Keratinocyte (primary cell): Measurements from ENCODE around the gene LTV1. TPM values are rescaled to one million over a fixed set of nuclear protein-coding genes. Genes with fewer than 3 reads are reported as not detected.

ENCODE experiments used
- DNase-seq: peaks from one replicate; pipeline ENCODE4 v3.0.0-alpha.2; 2011; ENCODE audit warnings: low read depth, missing footprints, low spot score
- FAIRE-seq: peaks from 2 replicates; lab custom pipeline; 2011; peaks lifted over from hg19 to GRCh38; lab: Jason Lieb, UNC
- H2AFZ ChIP-seq: 2 replicates; pipeline ENCODE4 v1.6.0; 2012; ENCODE audit warnings: low read length, control low read depth, inconsistent platforms; ENCODE audit not compliant: control insufficient read depth
- H3K27ac ChIP-seq: 2 replicates; pipeline ENCODE4 v1.5.1; 2011; ENCODE audit warnings: low read length; ENCODE audit not compliant: control insufficient read depth, insufficient read depth
- H3K27me3 ChIP-seq: 3 replicates; pipeline ENCODE4 v1.6.0; 2011; ENCODE audit warnings: low read length; ENCODE audit not compliant: control insufficient read depth, insufficient read depth; ENCODE audit errors: extremely low read depth
- H3K36me3 ChIP-seq, 2 experiments: 2 replicates in 1 of 2; 3 replicates in 1 of 2; pipeline ENCODE4 v1.5.1; 2011; ENCODE audit warnings: low read length in 2 of 2, mild to moderate bottlenecking in 1 of 2; ENCODE audit not compliant: control insufficient read depth in 2 of 2, insufficient read depth in 2 of 2; ENCODE audit errors: extremely low read depth in 1 of 2
- H3K4me1 ChIP-seq: 3 replicates; pipeline ENCODE4 v1.5.1; 2011; ENCODE audit warnings: low read length; ENCODE audit not compliant: control insufficient read depth, insufficient read depth; ENCODE audit errors: extremely low read depth
- H3K4me2 ChIP-seq: 3 replicates; pipeline ENCODE4 v1.6.0; 2011; ENCODE audit warnings: low read depth, low read length; ENCODE audit not compliant: control insufficient read depth, insufficient read depth; ENCODE audit errors: extremely low read depth
- H3K4me3 ChIP-seq, 3 experiments: fragments of 200-600 bp in 1 of 3; sonication (generic) in 1 of 3; 2 replicates in 2 of 3; 3 replicates in 1 of 3; pipeline ENCODE4 v1.5.1; 2011 to 2016; ENCODE audit warnings: low read length in 3 of 3, mild to moderate bottlenecking in 3 of 3, control low read depth in 2 of 3, inconsistent platforms in 1 of 3, low read depth in 1 of 3, mixed read lengths in 1 of 3, mixed run types in 1 of 3, moderate library complexity in 1 of 3; ENCODE audit not compliant: control insufficient read depth in 2 of 3, insufficient read depth in 2 of 3; ENCODE audit errors: extremely low read depth in 1 of 3
- H3K79me2 ChIP-seq: 2 replicates; pipeline ENCODE4 v1.6.0; 2012; ENCODE audit warnings: low read length; ENCODE audit not compliant: control insufficient read depth, insufficient read depth
- H3K9ac ChIP-seq: 3 replicates; pipeline ENCODE4 v1.6.0; 2011; ENCODE audit warnings: low read length; ENCODE audit not compliant: control insufficient read depth, insufficient read depth; ENCODE audit errors: extremely low read depth
- H3K9me1 ChIP-seq: 3 replicates; pipeline ENCODE4 v1.6.0; 2011; ENCODE audit warnings: low read length; ENCODE audit not compliant: control insufficient read depth, insufficient read depth; ENCODE audit errors: extremely low read depth
- H3K9me3 ChIP-seq: 2 replicates; pipeline ENCODE4 v1.5.1; 2012; ENCODE audit warnings: low read depth, low read length; ENCODE audit not compliant: control insufficient read depth
- H4K20me1 ChIP-seq: 3 replicates; pipeline ENCODE4 v1.6.0; 2011; ENCODE audit warnings: low read length; ENCODE audit not compliant: control insufficient read depth, insufficient read depth; ENCODE audit errors: extremely low read depth
- EZH2 ChIP-seq: IDR thresholded peaks from one replicate; pipeline ENCODE4 v1.6.1; 2012; ENCODE audit warnings: inconsistent platforms, mild to moderate bottlenecking, low read length, moderate library complexity
- dilution Hi-C: fragments of 300-500 bp; cut with MboI; formaldehyde crosslinking; loops from one replicate; pipeline ENCODE4 v1.7.0; 2020; ENCODE audit warnings: low sequenced_read_pairs; ENCODE audit not compliant: extremely low pct_ligation_motif_present
- polyA plus RNA-seq, 5 experiments: library from polyadenylated mRNA; depleted of rRNA in 3 of 5; stranded (reverse) in 3 of 5; stranded (forward) in 1 of 5; unstranded in 1 of 5; fragments of >200 nt; gene quantifications; 1 replicate in 1 of 5; 2 replicates in 3 of 5; 3 replicates in 1 of 5; pipeline versions ENCODE4 v1.2.1 to v1.2.3, GENCODE V29; 2011 to 2012; ENCODE audit warnings: missing spikeins in 2 of 5, low read depth in 1 of 5, low replicate concordance in 1 of 5
- TF ChIP-seq, protein P1 (sequence below), 3 experiments: IDR thresholded peaks in 1 of 3; conservative IDR thresholded peaks in 1 of 3; optimal IDR thresholded peaks in 1 of 3; 2 replicates in 2 of 3; 3 replicates in 1 of 3; pipeline versions ENCODE3 to v1.5.1; 2011; ENCODE audit warnings: low read length in 3 of 3, mild to moderate bottlenecking in 3 of 3, moderate library complexity in 2 of 3, control low read depth in 1 of 3, inconsistent platforms in 1 of 3; ENCODE audit not compliant: insufficient read depth in 2 of 3; ENCODE audit errors: extremely low read depth in 1 of 3

The LTV1 gene
- polyA plus RNA-seq, 1 donor (not counting 4 experiments of a cell fraction or from before 2014, with no cell fraction given) = 35.2 TPM

DNA sequence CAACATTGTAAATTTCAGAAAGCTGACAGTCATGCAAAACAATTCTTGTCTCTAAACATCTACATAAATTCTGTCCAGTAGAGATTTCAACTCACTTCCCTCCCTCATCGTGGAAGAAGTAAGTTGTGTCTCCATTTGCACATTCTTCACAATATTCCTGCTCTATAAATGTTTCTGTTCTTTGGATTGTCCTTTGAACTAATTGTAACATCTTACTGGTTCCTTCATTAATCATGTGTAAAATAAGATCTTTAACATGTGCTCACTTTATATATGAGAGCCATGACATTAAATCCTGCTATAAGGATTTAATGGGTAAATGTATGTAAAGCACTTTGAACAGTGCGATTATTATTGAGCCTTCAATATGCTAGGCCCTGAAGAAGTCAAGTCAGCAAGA, 7.0 kb upstream of the LTV1 start:
- H3K79me2 ChIP-seq = no peaks in the 10 kb centered on the region
- TF ChIP-seq, protein P1, sequence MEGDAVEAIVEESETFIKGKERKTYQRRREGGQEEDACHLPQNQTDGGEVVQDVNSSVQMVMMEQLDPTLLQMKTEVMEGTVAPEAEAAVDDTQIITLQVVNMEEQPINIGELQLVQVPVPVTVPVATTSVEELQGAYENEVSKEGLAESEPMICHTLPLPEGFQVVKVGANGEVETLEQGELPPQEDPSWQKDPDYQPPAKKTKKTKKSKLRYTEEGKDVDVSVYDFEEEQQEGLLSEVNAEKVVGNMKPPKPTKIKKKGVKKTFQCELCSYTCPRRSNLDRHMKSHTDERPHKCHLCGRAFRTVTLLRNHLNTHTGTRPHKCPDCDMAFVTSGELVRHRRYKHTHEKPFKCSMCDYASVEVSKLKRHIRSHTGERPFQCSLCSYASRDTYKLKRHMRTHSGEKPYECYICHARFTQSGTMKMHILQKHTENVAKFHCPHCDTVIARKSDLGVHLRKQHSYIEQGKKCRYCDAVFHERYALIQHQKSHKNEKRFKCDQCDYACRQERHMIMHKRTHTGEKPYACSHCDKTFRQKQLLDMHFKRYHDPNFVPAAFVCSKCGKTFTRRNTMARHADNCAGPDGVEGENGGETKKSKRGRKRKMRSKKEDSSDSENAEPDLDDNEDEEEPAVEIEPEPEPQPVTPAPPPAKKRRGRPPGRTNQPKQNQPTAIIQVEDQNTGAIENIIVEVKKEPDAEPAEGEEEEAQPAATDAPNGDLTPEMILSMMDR (optimal IDR thresholded peaks at IDR 0.05 in 1 of 3, IDR thresholded peaks at IDR 0.05 in 1 of 3, conservative IDR thresholded peaks at IDR 0.05 in 1 of 3; ENCODE audit: extremely low read depth in 1 of 3, insufficient read depth in 2 of 3, low read length in 3 of 3) = no peak
- no peak for TF ChIP-seq EZH2
- FAIRE-seq (no peak), DNase-seq (no peak)
- no peaks in the 10 kb centered on the region for H3K36me3 ChIP-seq
- H3K4me1 ChIP-seq = no peaks in the 10 kb centered on the region
- H3K27me3 ChIP-seq = no peaks in the 10 kb centered on the region
- dilution Hi-C loops = no loop called here
- no peaks in the 10 kb centered on the region for H4K20me1 ChIP-seq
- H3K9me3 ChIP-seq = no peaks in the 10 kb centered on the region
- no peak overlapping the region for H3K9ac ChIP-seq
- H2AFZ ChIP-seq = no peak overlapping the region
- H3K9me1 ChIP-seq = no peaks in the 10 kb centered on the region
- no peak overlapping the region for H3K4me3 ChIP-seq
- no peak overlapping the region for H3K4me2 ChIP-seq
- H3K27ac ChIP-seq = no peak overlapping the region

DNA sequence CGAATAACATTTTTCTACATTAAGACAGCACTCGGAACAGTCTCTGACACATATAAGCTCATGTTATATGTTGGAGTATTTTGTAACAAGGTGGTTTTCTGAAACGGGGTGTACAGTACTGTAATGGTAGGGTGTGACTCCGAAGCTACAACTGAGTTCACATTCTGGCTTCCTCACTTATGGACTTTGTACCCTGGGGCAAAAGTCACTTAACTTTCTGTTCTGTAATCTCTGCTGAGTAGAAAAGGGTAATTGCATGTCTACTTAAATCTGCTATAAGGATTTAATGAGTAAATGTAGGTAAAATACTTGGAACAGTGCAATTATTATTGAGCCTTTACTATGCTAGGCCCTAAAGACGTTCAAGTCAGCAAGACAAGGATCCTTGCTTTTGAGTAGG, 4.7 kb upstream of the LTV1 start:
- no peaks in the 10 kb centered on the region for H3K36me3 ChIP-seq
- H4K20me1 ChIP-seq = no peaks in the 10 kb centered on the region
- DNase-seq = no peak
- no peak for TF ChIP-seq EZH2
- TF ChIP-seq, protein P1 (optimal IDR thresholded peaks at IDR 0.05 in 1 of 3, IDR thresholded peaks at IDR 0.05 in 1 of 3, conservative IDR thresholded peaks at IDR 0.05 in 1 of 3; ENCODE audit: extremely low read depth in 1 of 3, insufficient read depth in 2 of 3, low read length in 3 of 3) = no peak
- no peak overlapping the region for H3K27ac ChIP-seq
- no peaks in the 10 kb centered on the region for H3K9me1 ChIP-seq
- no peak overlapping the region for H3K4me3 ChIP-seq
- H3K27me3 ChIP-seq = no peaks in the 10 kb centered on the region
- no peaks in the 10 kb centered on the region for H3K9me3 ChIP-seq
- H3K79me2 ChIP-seq = peaks cover 3% of the 10 kb centered on the region
- no peak for FAIRE-seq
- no peak overlapping the region for H3K4me2 ChIP-seq
- no peak overlapping the region for H2AFZ ChIP-seq
- dilution Hi-C loops = no loop called here
- no peak overlapping the region for H3K9ac ChIP-seq
- peaks cover 3% of the 10 kb centered on the region for H3K4me1 ChIP-seq
